OCI-LY1 (cell line): ENCODE data around the gene PRSS23.

ENCODE experiments used
- H2AFZ ChIP-seq: fragments of 200-600 bp; sonication (generic), shearing (Covaris generic); 2 replicates; pipeline ENCODE4 v1.6.0; 2014; ENCODE audit warnings: antibody characterized with exemption, mild to moderate bottlenecking, low read length
- H3F3A ChIP-seq: fragments of 200-600 bp; sonication (generic), shearing (Covaris generic); 2 replicates; pipeline ENCODE4 v1.6.0; 2014; ENCODE audit warnings: mild to moderate bottlenecking, antibody characterized with exemption, low read length, moderate library complexity; ENCODE audit not compliant: insufficient read depth
- H3K27ac ChIP-seq: fragments of 200-600 bp; sonication (generic); 2 replicates; pipeline ENCODE4 v1.5.1; 2014; ENCODE audit warnings: low read length, mixed run types, mild to moderate bottlenecking, low read depth; ENCODE audit not compliant: poor library complexity, severe bottlenecking
- H3K27me3 ChIP-seq: fragments of 200-600 bp; sonication (generic); 2 replicates; pipeline ENCODE4 v1.6.0; 2014; ENCODE audit warnings: antibody characterized with exemption, mild to moderate bottlenecking, low read length, moderate library complexity; ENCODE audit not compliant: insufficient read depth
- H3K36me3 ChIP-seq: fragments of 200-600 bp; sonication (generic); 2 replicates; pipeline ENCODE4 v1.6.1; 2014; ENCODE audit warnings: mild to moderate bottlenecking, antibody characterized with exemption, low read length, moderate library complexity, mixed read lengths; ENCODE audit not compliant: insufficient read depth
- H3K4me1 ChIP-seq: fragments of 200-600 bp; sonication (generic); 2 replicates; pipeline ENCODE4 v1.5.1; 2014; ENCODE audit warnings: mild to moderate bottlenecking, low read length, moderate library complexity; ENCODE audit not compliant: insufficient read depth, severe bottlenecking
- H3K4me2 ChIP-seq: fragments of 200-600 bp; sonication (generic), shearing (Covaris generic); 2 replicates; pipeline ENCODE4 v1.6.1; 2014; ENCODE audit warnings: low read length
- H3K4me3 ChIP-seq: fragments of 200-600 bp; sonication (generic); 2 replicates; pipeline ENCODE4 v1.5.1; 2014; ENCODE audit warnings: low read length, low read depth, mild to moderate bottlenecking, mixed read lengths; ENCODE audit not compliant: poor library complexity, severe bottlenecking
- H3K79me2 ChIP-seq: fragments of 200-600 bp; shearing (Covaris generic); 2 replicates; pipeline ENCODE4 v1.6.1; 2016; ENCODE audit warnings: mixed run types, low read length, mixed read lengths; ENCODE audit not compliant: insufficient read depth
- H3K9ac ChIP-seq: fragments of 200-600 bp; sonication (generic), shearing (Covaris generic); 2 replicates; pipeline ENCODE4 v1.6.1; 2014; ENCODE audit warnings: mild to moderate bottlenecking, low read length, mixed read lengths
- H3K9me2 ChIP-seq: fragments of 200-600 bp; sonication (generic), shearing (Covaris generic); 2 replicates; pipeline ENCODE4 v1.6.1; 2014; ENCODE audit warnings: low read depth, mild to moderate bottlenecking, low read length, mixed read lengths
- H3K9me3 ChIP-seq: fragments of 200-600 bp; shearing (Covaris generic); 2 replicates; pipeline ENCODE4 v1.6.1; 2014; ENCODE audit warnings: low read length, mixed read lengths
- H4K20me1 ChIP-seq: fragments of 200-600 bp; sonication (generic), shearing (Covaris generic); 2 replicates; pipeline ENCODE4 v1.6.0; 2016; ENCODE audit warnings: mild to moderate bottlenecking, low read length; ENCODE audit not compliant: insufficient read depth
- CTCF ChIP-seq: fragments of 200-600 bp; sonication (generic), shearing (Covaris generic); IDR thresholded peaks from 2 replicates; pipeline ENCODE4 v1.5.1; 2017; ENCODE audit warnings: mild to moderate bottlenecking, antibody characterized with exemption, low read length, moderate library complexity, mixed read lengths
- EZH2 ChIP-seq: fragments of 200-600 bp; sonication (generic), shearing (Covaris generic); IDR thresholded peaks from 2 replicates; pipeline ENCODE4 v1.8.0; 2017; ENCODE audit warnings: borderline replicate concordance, mixed run types, mild to moderate bottlenecking, antibody characterized with exemption, low read length, moderate library complexity, mixed read lengths

PRSS23 gene

GRCh38 chr11:86758171-86758570, 42.2 kb upstream of the PRSS23 start:
- no peak overlapping the region for H3K4me2 ChIP-seq
- no peaks in the 10 kb centered on the region for H3K9me2 ChIP-seq
- TF ChIP-seq EZH2 = no peak
- no peak for TF ChIP-seq CTCF
- no peaks in the 10 kb centered on the region for H3F3A ChIP-seq
- no peak overlapping the region for H2AFZ ChIP-seq
- H3K79me2 ChIP-seq = no peaks in the 10 kb centered on the region
- H3K27me3 ChIP-seq = no peaks in the 10 kb centered on the region
- no peak overlapping the region for H3K9ac ChIP-seq
- H3K9me3 ChIP-seq = no peaks in the 10 kb centered on the region
- H3K27ac ChIP-seq = no peak overlapping the region
- no peak overlapping the region for H3K4me3 ChIP-seq
- H4K20me1 ChIP-seq = no peaks in the 10 kb centered on the region
- no peaks in the 10 kb centered on the region for H3K36me3 ChIP-seq
- no peaks in the 10 kb centered on the region for H3K4me1 ChIP-seq

DNA sequence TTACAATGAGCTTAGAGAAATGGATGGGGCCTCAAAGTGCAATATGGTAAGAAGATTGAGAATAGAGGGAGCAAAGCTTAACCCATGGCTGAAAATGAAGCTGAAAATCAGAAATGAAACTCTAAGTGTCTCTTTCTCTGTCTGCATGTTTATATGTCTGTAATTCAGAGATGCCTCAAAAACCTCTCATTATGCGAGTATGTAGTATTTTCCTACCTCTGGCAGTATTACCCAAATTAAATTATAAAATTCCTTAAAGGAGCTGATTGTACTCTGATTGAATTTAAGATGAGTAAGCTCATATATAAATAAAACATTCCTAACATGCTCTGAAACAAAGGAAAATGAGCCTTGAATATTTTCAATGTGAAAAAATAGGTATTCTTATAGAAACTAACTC, 39.8 kb upstream of the PRSS23 start:
- H3K79me2 ChIP-seq = no peaks in the 10 kb centered on the region
- TF ChIP-seq CTCF = no peak
- no peak for TF ChIP-seq EZH2
- H3K27me3 ChIP-seq = no peaks in the 10 kb centered on the region
- no peaks in the 10 kb centered on the region for H3F3A ChIP-seq
- no peak overlapping the region for H3K27ac ChIP-seq
- H3K36me3 ChIP-seq = no peaks in the 10 kb centered on the region
- H3K9me2 ChIP-seq = no peaks in the 10 kb centered on the region
- H3K9me3 ChIP-seq = no peaks in the 10 kb centered on the region
- H3K9ac ChIP-seq = no peak overlapping the region
- no peaks in the 10 kb centered on the region for H4K20me1 ChIP-seq
- no peak overlapping the region for H3K4me3 ChIP-seq
- H3K4me1 ChIP-seq = no peaks in the 10 kb centered on the region
- H2AFZ ChIP-seq = no peak overlapping the region
- no peak overlapping the region for H3K4me2 ChIP-seq

DNA sequence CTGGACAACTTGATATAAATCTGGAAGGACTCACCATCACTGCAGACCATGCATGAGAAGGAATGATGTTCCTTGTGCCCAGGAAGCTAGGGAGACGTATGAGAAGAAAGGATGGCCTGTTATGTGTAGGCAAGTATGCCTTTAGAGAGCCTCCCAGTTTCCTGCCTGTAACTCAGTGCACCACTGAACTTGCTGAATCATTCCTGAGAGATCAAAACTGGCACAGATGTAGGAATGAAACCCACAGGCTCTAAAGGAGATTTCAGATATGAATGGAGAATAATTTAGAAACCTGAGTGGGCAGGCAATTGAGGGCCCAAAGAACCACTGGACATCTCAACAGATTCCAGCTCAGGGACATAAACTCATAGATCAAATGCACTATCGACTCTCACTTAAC, 38.4 kb upstream of the PRSS23 start:
- Histone ChIP-seq H3K79me2 (no peaks in the 10 kb centered on the region), H3K9ac (no peak overlapping the region), H3K36me3 (no peaks in the 10 kb centered on the region), H3K4me1 (no peaks in the 10 kb centered on the region), H3K9me3 (no peaks in the 10 kb centered on the region), H3K4me2 (no peak overlapping the region), H3K27me3 (no peaks in the 10 kb centered on the region), H3K27ac (no peak overlapping the region), H3F3A (no peaks in the 10 kb centered on the region), H2AFZ (no peak overlapping the region), H3K9me2 (no peaks in the 10 kb centered on the region), H4K20me1 (no peaks in the 10 kb centered on the region), H3K4me3 (no peak overlapping the region)
- TF ChIP-seq CTCF (no peak), EZH2 (no peak)
